HCT116 (cell line): ENCODE measurements around the gene RPTOR. TPM values are rescaled to one million over a fixed set of nuclear protein-coding genes. Genes with fewer than 3 reads are reported as not detected.

ENCODE experiments used
- ATAC-seq: fragments of 200-7000 bp; cut with Tn5 transposase; 2 replicates; pipeline ENCODE4 v1.9.1; 2020; ENCODE audit warnings: mild to moderate bottlenecking, moderate library complexity
- BruUV-seq: library from RNA; stranded (reverse); fragments of 400-500 nt; replicated peaks from 2 replicates; lab custom pipeline; 2021; lab: Mats Ljungman, UMichigan
- CTCF ChIA-PET: fragments of 300-600 bp; sonication (Branson Sonifier 250); formaldehyde crosslinking; loops from one replicate; lab custom pipeline; 2021; ENCODE audit warnings: antibody characterized with exemption; lab: Charles Lee
- POLR2A ChIA-PET: fragments of 300-600, 350-600 bp; sonication (Branson Sonifier 250); formaldehyde crosslinking; loops from one replicate; lab custom pipeline; 2021; ENCODE audit warnings: antibody characterized with exemption; lab: Charles Lee
- RAD21 ChIA-PET, 2 experiments: fragments of 300-600 bp; sonication (Branson Sonifier 250); formaldehyde crosslinking; loops; one replicate each; lab custom pipeline; 2023; ENCODE audit warnings: low total read pairs in 2 of 2; ENCODE audit not compliant: uncharacterized antibody in 2 of 2, unreplicated experiment in 2 of 2, low non-redundant PET in 1 of 2; lab: Charles Lee
- DNase-seq: peaks from one replicate; pipeline ENCODE4 v3.0.0-alpha.2; 2010; ENCODE audit warnings: low read depth, low spot score
- H2AFZ ChIP-seq: fragments of 200-600 bp; shearing (Covaris generic), sonication (generic); 2 replicates; pipeline ENCODE4 v1.6.1; 2017; ENCODE audit warnings: low read depth, mixed run types, mixed read lengths, antibody characterized with exemption, low read length; ENCODE audit not compliant: poor library complexity, severe bottlenecking
- H3K27ac ChIP-seq: 2 replicates; pipeline ENCODE4 v1.5.1; 2012; ENCODE audit warnings: low read depth, low read length
- H3K27me3 ChIP-seq: fragments of 200-600 bp; sonication (generic); 2 replicates; pipeline ENCODE4 v1.6.1; 2016; ENCODE audit warnings: mixed run types, low read length, mixed read lengths; ENCODE audit not compliant: insufficient read depth
- H3K36me3 ChIP-seq, 2 experiments: fragments of 200-500 bp in 1 of 2; fragments of 200-600 bp in 1 of 2; sonication (Bioruptor generic) in 1 of 2; sonication (generic) in 1 of 2; 2 replicates each; pipeline versions ENCODE4 v1.5.1 to v1.6.1; 2014 to 2016; ENCODE audit warnings: low read length in 2 of 2, inconsistent platforms in 1 of 2, mixed read lengths in 1 of 2, mixed run types in 1 of 2; ENCODE audit not compliant: insufficient read depth in 2 of 2, control insufficient read depth in 1 of 2
- H3K4me1 ChIP-seq, 2 experiments: fragments of 200-600 bp in 1 of 2; sonication (generic) in 1 of 2; 2 replicates each; pipeline versions ENCODE4 v1.5.1 to v1.6.1; 2012 to 2017; ENCODE audit warnings: low read length in 2 of 2, inconsistent platforms in 1 of 2, mild to moderate bottlenecking in 1 of 2, mixed read lengths in 1 of 2, mixed run types in 1 of 2, moderate library complexity in 1 of 2; ENCODE audit not compliant: insufficient read depth in 2 of 2, control insufficient read depth in 1 of 2
- H3K4me2 ChIP-seq: fragments of 200-600 bp; sonication (generic); 2 replicates; pipeline ENCODE4 v1.6.1; 2017; ENCODE audit warnings: mixed run types, low read length, mixed read lengths
- H3K4me3 ChIP-seq, 2 experiments: fragments of 200-600 bp in 1 of 2; sonication (generic) in 1 of 2; replicated peaks in 1 of 2; 2 replicates each; pipeline ENCODE4 v1.5.1; 2011 to 2016; ENCODE audit warnings: low read length in 2 of 2, control low read depth in 1 of 2, low read depth in 1 of 2, mild to moderate bottlenecking in 1 of 2, mixed read lengths in 1 of 2, mixed run types in 1 of 2
- H3K79me2 ChIP-seq: fragments of 200-600 bp; sonication (generic); 2 replicates; pipeline ENCODE4 v1.6.1; 2017; ENCODE audit warnings: mild to moderate bottlenecking, mixed run types, low read length, moderate library complexity, mixed read lengths; ENCODE audit not compliant: insufficient read depth
- H3K9ac ChIP-seq: fragments of 200-600 bp; sonication (generic); 2 replicates; pipeline ENCODE4 v1.6.1; 2016; ENCODE audit warnings: low read length, mixed read lengths
- H3K9me2 ChIP-seq: fragments of 200-600 bp; sonication (generic), shearing (Covaris generic); 2 replicates; pipeline ENCODE4 v1.6.1; 2017; ENCODE audit warnings: mixed run types, mild to moderate bottlenecking, moderate library complexity; ENCODE audit not compliant: insufficient read depth
- H3K9me3 ChIP-seq, 2 experiments: fragments of 200-500 bp in 1 of 2; fragments of 200-600 bp in 1 of 2; sonication (Bioruptor generic) in 1 of 2; sonication (generic) in 1 of 2; 2 replicates each; pipeline ENCODE4 v1.6.1; 2014 to 2017; ENCODE audit warnings: low read length in 2 of 2, mixed read lengths in 2 of 2, inconsistent platforms in 1 of 2, low read depth in 1 of 2, mild to moderate bottlenecking in 1 of 2, mixed run types in 1 of 2, moderate library complexity in 1 of 2; ENCODE audit not compliant: control insufficient read depth in 1 of 2, insufficient read depth in 1 of 2
- H4K20me1 ChIP-seq: fragments of 200-600 bp; sonication (generic), shearing (Covaris generic); 2 replicates; pipeline ENCODE4 v1.6.1; 2017; ENCODE audit warnings: mixed run types, mild to moderate bottlenecking, moderate library complexity; ENCODE audit not compliant: insufficient read depth
- CTCF ChIP-seq, 3 experiments: fragments of 200-600 bp in 1 of 3; sonication (generic) in 1 of 3; IDR thresholded peaks in 2 of 3; conservative IDR thresholded peaks in 1 of 3; 2 replicates each; pipeline ENCODE4 v1.5.1; 2012 to 2017; ENCODE audit warnings: low read depth in 2 of 3, low read length in 2 of 3, antibody characterized with exemption in 1 of 3, borderline replicate concordance in 1 of 3, control low read depth in 1 of 3, mild to moderate bottlenecking in 1 of 3, mixed read lengths in 1 of 3, mixed run types in 1 of 3, moderate library complexity in 1 of 3; ENCODE audit not compliant: insufficient read depth in 1 of 3
- ELF1 ChIP-seq: IDR thresholded peaks from 2 replicates; pipeline ENCODE4 v1.6.1; 2012; ENCODE audit warnings: low read depth, borderline replicate concordance
- EZH2 ChIP-seq: fragments of 200-600 bp; sonication (generic); IDR thresholded peaks from 2 replicates; pipeline ENCODE4 v1.6.1; 2017; ENCODE audit warnings: antibody characterized with exemption, mixed run types
- EZH2phosphoT487 ChIP-seq: fragments of 200-600 bp; IDR thresholded peaks from 2 replicates; pipeline ENCODE4 v1.6.1; 2018; ENCODE audit warnings: antibody characterized with exemption, borderline replicate concordance
- FOSL1 ChIP-seq: IDR thresholded peaks from 2 replicates; pipeline ENCODE4 v1.6.1; 2012; ENCODE audit warnings: low read depth
- JUND ChIP-seq: IDR thresholded peaks from 2 replicates; pipeline ENCODE4 v1.6.1; 2012
- POLR2AphosphoS5 ChIP-seq: IDR thresholded peaks from 2 replicates; pipeline ENCODE4 v1.6.1; 2011; ENCODE audit warnings: mild to moderate bottlenecking, low read depth, low read length, moderate library complexity
- RAD21 ChIP-seq: IDR thresholded peaks from 2 replicates; pipeline ENCODE4 v1.6.1; 2012; ENCODE audit warnings: low read depth, mild to moderate bottlenecking
- REST ChIP-seq: IDR thresholded peaks from 2 replicates; pipeline ENCODE4 v1.6.1; 2012; ENCODE audit warnings: low read depth
- TCF7L2 ChIP-seq: IDR thresholded peaks from 2 replicates; pipeline ENCODE4 v1.7.0; 2011; ENCODE audit warnings: borderline replicate concordance, inconsistent platforms; ENCODE audit not compliant: insufficient read depth, insufficient read length; ENCODE audit errors: extremely low read depth
- YY1 ChIP-seq: IDR thresholded peaks from 2 replicates; pipeline ENCODE4 v1.6.1; 2011; ENCODE audit warnings: low read length, low read depth, moderate library complexity, mild to moderate bottlenecking; ENCODE audit not compliant: insufficient replicate concordance; ENCODE audit errors: extremely low read depth
- ZFX ChIP-seq: fragments of 450-650 bp; IDR thresholded peaks from 2 replicates; pipeline ENCODE4 v1.6.1; 2017
- ZNF274 ChIP-seq: fragments of 200-500 bp; sonication (Bioruptor generic); IDR thresholded peaks from 2 replicates; pipeline ENCODE4 v1.6.1; 2014; ENCODE audit warnings: mild to moderate bottlenecking, low read depth, low read length, inconsistent platforms
- intact Hi-C: fragments of 100-400 bp; cut with micrococcal nuclease; formaldehyde crosslinking; loops from 2 replicates; pipeline ENCODE4 v1.10.0; 2022
- total RNA-seq: library from RNA; stranded (reverse); gene quantifications from one replicate; pipeline ENCODE4 v1.2.1, GENCODE V29; 2021; ENCODE audit not compliant: unreplicated experiment
- TF ChIP-seq, protein P1 (sequence below): IDR thresholded peaks from 2 replicates; pipeline ENCODE4 v1.6.1; 2011; ENCODE audit warnings: mild to moderate bottlenecking, low read length, moderate library complexity; ENCODE audit not compliant: insufficient replicate concordance; ENCODE audit errors: extremely low read depth

RPTOR gene
- total RNA-seq, 1 experiment from 2014 or later = 69.5 TPM

DNA sequence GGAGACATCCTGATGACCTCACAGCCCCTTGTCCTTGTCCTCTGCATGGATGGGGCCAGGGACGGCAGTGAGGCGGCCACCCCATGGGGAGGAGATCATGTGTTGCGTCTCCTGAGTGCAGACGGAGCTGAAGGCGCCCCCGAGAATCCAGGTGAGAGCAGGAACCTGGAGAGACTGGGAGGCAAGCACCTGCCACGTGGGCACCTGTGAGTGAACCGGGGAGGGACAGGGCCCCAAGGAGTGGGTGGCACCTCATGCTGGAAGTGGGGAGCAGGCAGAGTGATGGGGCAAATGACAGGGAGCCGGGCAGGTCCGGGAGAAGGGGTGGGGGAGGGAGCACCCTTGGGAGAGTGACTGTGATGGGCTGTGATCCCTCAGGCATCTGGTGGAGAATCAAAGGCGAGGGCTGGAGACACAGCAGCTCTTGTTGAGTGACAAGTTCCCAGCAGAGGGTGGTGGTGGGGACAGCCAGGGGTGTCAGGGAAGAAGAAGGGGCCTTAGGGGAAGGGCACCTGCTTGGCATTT, 272.7 kb downstream of the RPTOR start:
- POLR2A ChIA-PET = no interaction called here
- RAD21 ChIA-PET = no interaction called here

More for the DNA sequence above, 272.7 kb downstream of the RPTOR start:
- H3K36me3 ChIP-seq = no peaks in the 10 kb centered on the region
- H3K27ac ChIP-seq = no peak overlapping the region
- no peaks in the 10 kb centered on the region for H3K9me3 ChIP-seq
- no peaks in the 10 kb centered on the region for H3K27me3 ChIP-seq
- TF ChIP-seq RAD21 = no peak
- no peak for TF ChIP-seq ZFX
- no peak for TF ChIP-seq CTCF (IDR thresholded peaks at IDR 0.05 in 2 of 3, conservative IDR thresholded peaks at IDR 0.05 in 1 of 3; ENCODE audit: borderline replicate concordance in 1 of 3, insufficient read depth in 1 of 3, low read depth in 2 of 3, low read length in 2 of 3)
- no peak for TF ChIP-seq POLR2AphosphoS5
- TF ChIP-seq TCF7L2 = no peak
- TF ChIP-seq REST = no peak
- TF ChIP-seq YY1 = no peak
- TF ChIP-seq EZH2 = no peak
- no peak for TF ChIP-seq FOSL1
- TF ChIP-seq, protein P1, sequence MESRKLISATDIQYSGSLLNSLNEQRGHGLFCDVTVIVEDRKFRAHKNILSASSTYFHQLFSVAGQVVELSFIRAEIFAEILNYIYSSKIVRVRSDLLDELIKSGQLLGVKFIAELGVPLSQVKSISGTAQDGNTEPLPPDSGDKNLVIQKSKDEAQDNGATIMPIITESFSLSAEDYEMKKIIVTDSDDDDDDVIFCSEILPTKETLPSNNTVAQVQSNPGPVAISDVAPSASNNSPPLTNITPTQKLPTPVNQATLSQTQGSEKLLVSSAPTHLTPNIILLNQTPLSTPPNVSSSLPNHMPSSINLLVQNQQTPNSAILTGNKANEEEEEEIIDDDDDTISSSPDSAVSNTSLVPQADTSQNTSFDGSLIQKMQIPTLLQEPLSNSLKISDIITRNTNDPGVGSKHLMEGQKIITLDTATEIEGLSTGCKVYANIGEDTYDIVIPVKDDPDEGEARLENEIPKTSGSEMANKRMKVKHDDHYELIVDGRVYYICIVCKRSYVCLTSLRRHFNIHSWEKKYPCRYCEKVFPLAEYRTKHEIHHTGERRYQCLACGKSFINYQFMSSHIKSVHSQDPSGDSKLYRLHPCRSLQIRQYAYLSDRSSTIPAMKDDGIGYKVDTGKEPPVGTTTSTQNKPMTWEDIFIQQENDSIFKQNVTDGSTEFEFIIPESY = no peak
- no peak for TF ChIP-seq JUND
- no peak for TF ChIP-seq ELF1
- TF ChIP-seq ZNF274 = no peak
- TF ChIP-seq EZH2phosphoT487 = no peak
- TF ChIP-seq, all 23 proteins: peak for 0
- no peak overlapping the region for H2AFZ ChIP-seq
- H3K4me3 ChIP-seq = no peak overlapping the region
- H3K79me2 ChIP-seq = no peaks in the 10 kb centered on the region; the same call in 1 of the 2 replicates
- CTCF ChIA-PET = no interaction called here
- intact Hi-C loops = no loop called here
- peak overlapping the region; percentile 8 for H3K4me2 ChIP-seq
- no peaks in the 10 kb centered on the region for H4K20me1 ChIP-seq
- peak; percentile 47 for ATAC-seq
- peaks cover 0 to 15% of the 10 kb centered on the region in 2 experiments; a peak in 2 of 4 replicates for H3K4me1 ChIP-seq
- no peak overlapping the region for H3K9ac ChIP-seq
- no peaks in the 10 kb centered on the region for H3K9me2 ChIP-seq
- no peak for DNase-seq
- BruUV-seq = no TSS peak
